Smooth muscle cell (in vitro differentiated cells): ENCODE results near the gene PSMB9. TPM values are rescaled to one million over a fixed set of nuclear protein-coding genes. Genes with fewer than 3 reads are reported as not detected.

Source experiments
- DNase-seq: peaks from one replicate; lab custom pipeline; 2025; ENCODE audit not compliant: unreplicated experiment; lab: John Stamatoyannopoulos, UW
- H2AFZ ChIP-seq: fragments of 200-600 bp; sonication (generic); 2 replicates; pipeline ENCODE4 v1.6.0; 2016; ENCODE audit warnings: antibody characterized with exemption, low read depth, mild to moderate bottlenecking
- H3F3A ChIP-seq: fragments of 200-600 bp; sonication (generic); 2 replicates; pipeline ENCODE4 v1.6.0; 2017; ENCODE audit warnings: antibody characterized with exemption, low read depth
- H3K27ac ChIP-seq: fragments of 200-600 bp; sonication (generic); 2 replicates; pipeline ENCODE4 v1.5.1; 2016; ENCODE audit warnings: low read depth, mild to moderate bottlenecking
- H3K27me3 ChIP-seq: fragments of 200-600 bp; sonication (generic); 2 replicates; pipeline ENCODE4 v1.6.1; 2016; ENCODE audit warnings: low read depth, mild to moderate bottlenecking
- H3K36me3 ChIP-seq: fragments of 200-600 bp; sonication (generic); 2 replicates; pipeline ENCODE4 v1.5.1; 2016; ENCODE audit warnings: low read depth
- H3K4me1 ChIP-seq: fragments of 200-600 bp; sonication (generic); 2 replicates; pipeline ENCODE4 v1.5.1; 2016; ENCODE audit warnings: low read depth
- H3K4me2 ChIP-seq: fragments of 200-600 bp; sonication (generic); 2 replicates; pipeline ENCODE4 v1.6.0; 2016; ENCODE audit warnings: mild to moderate bottlenecking
- H3K4me3 ChIP-seq: fragments of 200-600 bp; sonication (generic); 2 replicates; pipeline ENCODE4 v1.5.1; 2016; ENCODE audit warnings: mild to moderate bottlenecking
- H3K79me2 ChIP-seq: fragments of 200-600 bp; sonication (generic); 2 replicates; pipeline ENCODE4 v1.6.0; 2016; ENCODE audit warnings: low read depth, mild to moderate bottlenecking
- H3K9ac ChIP-seq: fragments of 200-600 bp; sonication (generic); 2 replicates; pipeline ENCODE4 v1.6.0; 2016; ENCODE audit warnings: low read depth
- H3K9me3 ChIP-seq: fragments of 200-600 bp; sonication (generic); replicated peaks from 2 replicates; pipeline ENCODE4 v1.5.1; 2016; ENCODE audit warnings: low read depth
- H4K20me1 ChIP-seq: fragments of 200-600 bp; sonication (generic); 2 replicates; pipeline ENCODE4 v1.6.0; 2016; ENCODE audit warnings: low read depth
- CTCF ChIP-seq: fragments of 200-600 bp; sonication (generic); IDR thresholded peaks from 2 replicates; pipeline ENCODE4 v1.5.1; 2017; ENCODE audit warnings: borderline replicate concordance, mild to moderate bottlenecking, antibody characterized with exemption; ENCODE audit not compliant: insufficient read depth, poor library complexity, severe bottlenecking
- WGBS: methylation state at CpG from one replicate; pipeline ENCODE4 v1.1.7; 2016; ENCODE audit warnings: low lambda C conversion rate; 5-methylcytosine and 5-hydroxymethylcytosine counted together
- polyA plus RNA-seq: library from polyadenylated mRNA; unstranded; fragments of >200 nt; fragmentation: Nextera tagmentation; extraction: Ambion mirVana; gene quantifications from 2 replicates; pipeline ENCODE4 v1.2.1, GENCODE V29; 2016
- total RNA-seq: library from RNA; depleted of rRNA; stranded (reverse); fragments of >200 nt; gene quantifications from 2 replicates; pipeline ENCODE4 v1.2.3, GENCODE V29; 2014

PSMB9 gene
- total and polyA plus RNA-seq, 2 experiments from 2014 or later, result 2.2 TPM; not detected in 1

- no peaks in the 10 kb centered on the region for H4K20me1 ChIP-seq
- H3F3A ChIP-seq, result no peaks in the 10 kb centered on the region
- H3K9me3 ChIP-seq, result no peaks in the 10 kb centered on the region
- no peak for TF ChIP-seq CTCF
- no peak overlapping the region for H3K4me3 ChIP-seq
- H3K4me1 ChIP-seq, result no peaks in the 10 kb centered on the region
- H3K4me2 ChIP-seq, result no peak overlapping the region
- WGBS, result 69% methylated on average over 2 of the region's 2 CpGs
- H3K79me2 ChIP-seq, result no peaks in the 10 kb centered on the region
- no peak overlapping the region for H2AFZ ChIP-seq
- peak overlapping the region; percentile 22 for H3K27ac ChIP-seq
- H3K9ac ChIP-seq, result no peak overlapping the region
- DNase-seq, result no peak
- H3K36me3 ChIP-seq, result no peaks in the 10 kb centered on the region
- peaks cover 3% of the 10 kb centered on the region for H3K27me3 ChIP-seq
These were observed 35.1 kb upstream of the PSMB9 start for GRCh38 chr6:32818867-32819266.

GRCh38 chr6:32819729-32820128, 34.3 kb upstream of the PSMB9 start:
- no peaks in the 10 kb centered on the region for H3K4me1 ChIP-seq
- H3K27me3 ChIP-seq, result no peaks in the 10 kb centered on the region
- H3F3A ChIP-seq, result no peaks in the 10 kb centered on the region
- no peaks in the 10 kb centered on the region for H3K36me3 ChIP-seq
- no peak for DNase-seq
- WGBS, result 58% methylated on average over 3 of the region's 3 CpGs
- H3K4me2 ChIP-seq, result no peak overlapping the region
- no peaks in the 10 kb centered on the region for H3K79me2 ChIP-seq
- no peaks in the 10 kb centered on the region for H4K20me1 ChIP-seq
- no peak overlapping the region for H2AFZ ChIP-seq
- H3K9me3 ChIP-seq, result no peaks in the 10 kb centered on the region
- no peak overlapping the region for H3K4me3 ChIP-seq
- peak overlapping the region; percentile 22 for H3K27ac ChIP-seq
- no peak for TF ChIP-seq CTCF
- H3K9ac ChIP-seq, result no peak overlapping the region

GRCh38 chr6:32825966-32826365, 28.0 kb upstream of the PSMB9 start:
- no peak for DNase-seq
- no peaks in the 10 kb centered on the region for H3F3A ChIP-seq
- no peak for TF ChIP-seq CTCF
- H3K4me3 ChIP-seq, result no peak overlapping the region
- no peak overlapping the region for H3K4me2 ChIP-seq
- H3K36me3 ChIP-seq, result no peaks in the 10 kb centered on the region
- H2AFZ ChIP-seq, result no peak overlapping the region
- H3K4me1 ChIP-seq, result no peaks in the 10 kb centered on the region
- H3K9ac ChIP-seq, result no peak overlapping the region
- no peaks in the 10 kb centered on the region for H3K79me2 ChIP-seq
- H3K27ac ChIP-seq, result no peak overlapping the region
- H3K27me3 ChIP-seq, result no peaks in the 10 kb centered on the region
- WGBS, result 48% methylated on average over 2 of the region's 2 CpGs
- no peaks in the 10 kb centered on the region for H4K20me1 ChIP-seq
- H3K9me3 ChIP-seq, result no peaks in the 10 kb centered on the region

GRCh38 chr6:32827025-32827424, 27.0 kb upstream of the PSMB9 start:
- Histone ChIP-seq H3K79me2 (no peaks in the 10 kb centered on the region), H3K9me3 (no peaks in the 10 kb centered on the region), H4K20me1 (no peaks in the 10 kb centered on the region), H3K9ac (no peak overlapping the region), H3F3A (no peaks in the 10 kb centered on the region), H3K27me3 (no peaks in the 10 kb centered on the region), H2AFZ (no peak overlapping the region), H3K36me3 (no peaks in the 10 kb centered on the region), H3K4me2 (no peak overlapping the region), H3K4me3 (no peak overlapping the region), H3K4me1 (no peaks in the 10 kb centered on the region), H3K27ac (no peak overlapping the region)
- 91% methylated on average over 3 of the region's 3 CpGs for WGBS
- TF ChIP-seq CTCF, result no peak
- no peak for DNase-seq
